Measurements from ENCODE around the gene AZIN2. TPM values are rescaled to one million over a fixed set of nuclear protein-coding genes. Genes with fewer than 3 reads are reported as not detected.
"Not testable (repeated sequence)": the region's sequence is repeated elsewhere in the genome, so short reads cannot be mapped to it uniquely, and the experiment has no call there.

AZIN2 gene
- total RNA-seq, 1 experiment from 2014 or later, result 0.74 TPM

DNA sequence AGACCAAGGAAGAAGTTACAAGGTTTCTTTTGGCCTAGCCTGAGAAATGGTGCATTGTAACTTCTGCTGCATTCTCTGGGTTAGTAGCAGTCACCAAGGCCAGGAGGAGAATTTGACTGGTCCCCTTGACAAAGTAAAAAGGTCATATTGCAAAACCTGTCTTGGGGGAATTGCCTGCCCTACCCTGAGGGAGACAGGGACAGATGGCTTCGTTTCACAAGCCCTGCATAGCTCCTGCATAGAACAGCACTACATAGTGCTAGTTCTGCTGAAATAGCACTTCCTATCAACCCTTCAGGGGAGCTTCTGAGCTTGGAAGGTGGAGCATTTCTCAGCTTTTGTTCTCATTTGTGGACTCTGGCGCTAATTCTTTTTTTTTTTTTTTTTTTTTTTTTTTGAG is 23.9 kb upstream of the AZIN2 start:
- DNase-seq (ENCODE audit: low spot score), result no peak

DNA sequence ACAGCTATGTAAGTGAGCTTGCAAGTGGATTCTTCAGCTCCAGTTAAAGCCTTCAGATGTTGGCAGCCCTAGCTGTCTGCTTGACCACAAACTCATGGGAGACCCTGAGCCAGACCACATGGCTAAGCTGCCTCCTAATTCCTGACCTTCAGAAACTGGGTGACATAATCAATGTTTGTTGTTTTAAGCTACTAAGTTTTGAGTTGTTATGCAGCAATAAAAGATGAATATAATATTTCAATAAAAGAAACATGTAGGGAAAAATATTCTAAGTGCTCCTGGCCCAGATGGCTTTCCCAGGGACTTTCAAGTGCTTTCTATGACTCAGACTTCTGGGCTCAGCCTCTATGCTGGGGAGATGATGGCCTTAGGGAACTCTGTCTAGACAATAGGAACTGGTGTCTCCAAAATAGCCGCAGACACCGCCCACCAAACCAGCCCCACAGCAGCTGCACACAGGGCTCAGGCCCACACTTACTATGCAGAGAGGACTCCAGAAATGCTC is 20.3 kb upstream of the AZIN2 start:
- DNase-seq (ENCODE audit: low spot score), result peak; percentile 80

DNA sequence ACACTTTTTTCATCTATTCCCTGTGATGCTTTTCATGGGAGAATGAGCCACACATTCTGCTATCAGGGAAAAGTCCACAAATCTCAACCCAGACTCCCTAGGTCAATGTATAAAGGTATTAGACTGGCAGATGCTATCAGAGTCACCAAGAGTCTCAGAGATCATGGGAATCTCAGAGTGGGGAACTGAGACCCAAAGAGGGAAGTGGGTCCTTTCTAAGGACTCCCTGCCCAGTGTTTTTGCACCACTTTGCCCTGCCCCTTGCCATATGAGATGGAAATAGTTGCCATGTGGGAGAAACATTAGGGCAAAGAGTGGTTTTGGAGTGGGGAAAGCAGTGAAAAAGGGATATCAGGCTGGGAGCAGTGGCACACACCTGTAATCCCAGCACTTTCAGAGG is 19.1 kb upstream of the AZIN2 start:
- no peak for DNase-seq (ENCODE audit: low spot score)

DNA sequence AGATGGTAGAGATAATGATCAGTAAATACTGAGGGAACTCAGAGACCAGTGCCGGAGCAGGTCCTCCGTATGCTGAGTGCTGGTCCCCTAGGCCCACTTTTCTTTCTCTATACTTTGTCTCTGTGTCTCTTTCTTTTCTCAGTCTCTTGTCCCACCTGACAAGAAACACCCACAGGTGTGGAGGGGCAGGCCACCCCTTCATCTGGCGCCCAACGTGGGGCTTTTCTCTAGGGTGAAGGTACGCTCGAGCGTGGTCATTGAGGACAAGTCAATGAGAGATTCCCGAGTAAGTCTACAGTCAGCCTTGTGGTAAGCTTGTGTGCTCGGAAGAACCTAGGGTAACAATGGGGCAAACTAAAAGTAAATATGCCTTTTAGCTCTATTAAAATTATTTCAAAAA is 16.7 kb upstream of the AZIN2 start:
- not testable (repeated sequence) for DNase-seq (ENCODE audit: low spot score)

DNA sequence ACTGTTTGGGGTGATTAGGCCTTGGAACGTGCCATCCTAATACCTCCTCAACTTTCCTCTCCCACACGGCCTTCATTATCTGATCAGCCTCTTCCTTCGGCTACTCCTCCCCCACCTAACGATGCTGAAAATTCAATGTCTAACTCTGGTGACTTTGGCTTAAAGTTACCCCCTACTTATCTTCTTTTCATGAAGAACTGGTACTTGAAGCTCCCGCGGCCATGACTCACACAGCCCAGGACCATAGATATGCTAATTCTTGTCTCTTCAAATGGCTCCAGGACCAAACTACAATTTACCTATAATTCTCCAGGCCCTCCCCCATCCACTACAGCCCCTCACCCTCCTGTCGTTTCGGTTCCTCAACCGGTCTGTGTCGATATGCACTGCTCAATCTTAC is 15.7 kb upstream of the AZIN2 start:
- DNase-seq (ENCODE audit: low spot score), result no peak

DNA sequence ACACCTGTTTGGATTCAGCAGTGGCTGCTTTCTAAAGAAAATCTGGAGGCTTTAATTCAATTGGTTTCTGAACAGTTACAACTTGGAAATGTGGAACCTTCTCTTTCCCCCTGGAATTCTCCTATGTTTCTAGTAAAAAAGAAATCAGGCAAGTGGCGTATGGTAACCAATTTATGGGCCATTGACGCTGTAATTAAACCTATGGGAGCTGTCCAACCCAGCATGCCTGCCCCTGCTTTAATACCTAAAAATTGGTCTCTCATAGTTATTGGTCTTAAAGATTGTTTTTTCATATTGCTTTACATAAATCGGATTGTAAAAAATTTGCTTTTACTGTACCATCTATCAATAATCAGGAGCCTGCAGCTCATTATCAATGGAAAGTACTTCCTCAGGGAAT is 14.5 kb upstream of the AZIN2 start:
- not testable (repeated sequence) for DNase-seq (ENCODE audit: low spot score)

DNA sequence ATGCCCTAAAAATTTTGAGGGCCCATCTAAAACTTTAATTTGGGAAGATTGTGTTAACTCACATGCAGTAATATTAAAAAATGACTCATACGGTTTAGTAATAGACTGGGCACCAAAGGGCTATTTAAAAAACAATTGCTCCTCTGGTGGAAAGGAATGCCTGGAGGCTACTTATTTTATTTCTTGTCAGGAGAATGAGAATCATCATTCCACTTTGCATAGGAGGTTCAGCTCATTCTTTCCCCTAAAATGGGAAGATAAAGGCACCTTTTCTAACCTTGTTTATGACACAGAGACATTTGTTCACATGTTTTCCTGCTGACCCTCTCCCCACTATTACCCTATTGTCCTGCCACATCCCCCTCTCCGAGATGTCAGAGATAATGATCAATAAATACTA is 12.8 kb upstream of the AZIN2 start:
- not testable (repeated sequence) for DNase-seq (ENCODE audit: low spot score)

DNA sequence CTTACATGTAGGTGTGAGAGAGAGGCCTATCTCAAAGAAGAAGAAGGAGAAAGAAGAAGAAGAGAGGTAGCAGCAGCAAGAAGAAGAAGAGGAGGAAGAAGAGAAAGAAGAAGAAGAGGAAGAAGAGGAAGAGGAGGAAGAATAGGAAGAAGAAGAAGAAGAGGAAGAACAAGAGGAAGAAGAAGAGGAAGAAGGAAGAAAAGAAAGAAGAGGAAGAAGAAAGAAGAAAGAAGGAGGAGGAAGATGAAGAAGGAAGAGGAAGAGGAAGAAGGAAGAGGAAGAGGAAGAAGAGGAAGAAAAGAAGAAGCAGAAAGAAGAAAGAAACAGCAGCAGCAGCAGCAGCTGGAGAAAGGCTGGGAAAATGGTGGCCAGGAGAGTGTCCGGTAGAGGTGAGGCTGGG is 10.3 kb upstream of the AZIN2 start:
- no peak for DNase-seq (ENCODE audit: low spot score)

DNA sequence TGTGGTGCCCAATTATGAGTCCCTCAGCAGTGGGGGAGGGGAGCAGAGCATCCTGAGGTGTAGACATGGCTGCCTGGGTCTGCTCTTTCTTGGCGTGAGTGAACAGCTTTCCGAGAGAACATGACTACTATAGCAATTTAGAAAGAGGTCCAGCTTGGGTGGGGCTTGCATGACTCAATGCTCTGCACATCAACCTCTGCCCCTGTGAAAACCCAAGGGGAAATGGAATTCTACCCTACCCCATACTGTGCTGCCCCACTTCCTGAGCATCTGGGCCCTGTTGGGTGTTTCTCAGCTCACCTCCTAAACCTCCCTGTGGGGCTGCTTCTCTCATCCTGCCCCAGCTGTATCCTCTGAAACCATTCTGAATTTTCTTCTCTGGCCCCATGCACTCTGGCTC is 8.2 kb upstream of the AZIN2 start:
- DNase-seq (ENCODE audit: low spot score), result no peak

DNA sequence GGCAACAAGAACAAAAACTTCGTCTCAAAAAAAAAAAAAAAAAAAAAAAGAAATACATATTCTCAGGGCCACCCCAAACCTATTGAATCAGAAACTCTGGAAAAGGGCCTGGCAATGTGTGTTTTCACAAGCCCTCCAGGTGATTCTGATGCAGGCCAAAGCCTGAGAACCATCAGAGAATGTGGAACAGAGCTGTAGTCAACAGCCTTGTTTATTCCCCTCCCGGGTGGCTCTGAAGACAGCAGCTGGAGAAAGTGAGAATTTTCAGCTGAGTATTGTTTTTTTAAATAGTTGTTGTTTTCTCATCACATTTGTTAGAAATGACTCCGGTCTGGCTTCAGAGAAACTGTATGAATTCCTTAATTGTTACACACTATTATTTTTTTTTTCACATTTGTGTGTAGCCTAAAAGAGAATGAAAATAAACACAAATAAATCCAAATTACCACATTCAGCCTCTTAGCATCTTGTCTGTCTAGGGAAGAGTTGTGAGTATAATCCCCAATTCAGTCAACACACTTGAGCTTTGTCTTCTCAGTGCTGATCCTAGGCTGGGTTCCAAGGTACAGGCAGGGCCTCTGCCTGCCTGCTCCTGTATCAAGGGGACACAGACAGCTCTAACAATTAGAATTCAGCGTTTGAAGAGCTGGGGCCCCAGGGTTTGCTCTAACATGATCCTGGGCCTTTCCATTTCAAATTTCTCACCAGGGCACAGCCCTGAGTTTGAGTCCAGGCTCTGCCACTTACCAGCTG is 6.6 kb upstream of the AZIN2 start:
- no peak for DNase-seq (ENCODE audit: low spot score)

DNA sequence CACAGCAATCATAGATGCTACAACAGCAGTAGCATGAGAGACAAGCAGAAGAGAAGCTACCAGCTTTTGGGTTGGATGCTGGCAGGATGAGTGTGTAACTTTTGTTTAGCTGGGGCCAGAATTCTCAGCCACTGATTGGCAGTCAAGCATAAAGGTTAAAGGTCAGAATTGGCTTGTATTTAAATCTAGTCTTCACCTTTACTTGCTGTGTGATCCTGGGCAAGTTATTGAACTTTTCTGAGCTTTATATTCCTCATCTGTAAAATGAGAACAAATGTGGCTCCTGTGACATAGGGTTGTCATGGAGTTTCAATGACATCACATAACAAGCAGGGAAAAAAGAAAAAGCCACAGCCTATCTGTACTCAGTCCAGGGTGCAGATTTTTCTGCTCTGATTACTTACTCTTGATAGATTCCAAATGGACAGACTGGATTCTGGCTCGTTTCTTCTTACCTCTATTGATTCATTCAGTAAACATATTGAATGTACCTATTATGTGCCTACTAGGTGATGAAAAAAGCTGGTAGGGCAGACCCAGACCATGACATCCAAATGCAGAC is 2.8 kb upstream of the AZIN2 start:
- no peak for DNase-seq (ENCODE audit: low spot score)

DNA sequence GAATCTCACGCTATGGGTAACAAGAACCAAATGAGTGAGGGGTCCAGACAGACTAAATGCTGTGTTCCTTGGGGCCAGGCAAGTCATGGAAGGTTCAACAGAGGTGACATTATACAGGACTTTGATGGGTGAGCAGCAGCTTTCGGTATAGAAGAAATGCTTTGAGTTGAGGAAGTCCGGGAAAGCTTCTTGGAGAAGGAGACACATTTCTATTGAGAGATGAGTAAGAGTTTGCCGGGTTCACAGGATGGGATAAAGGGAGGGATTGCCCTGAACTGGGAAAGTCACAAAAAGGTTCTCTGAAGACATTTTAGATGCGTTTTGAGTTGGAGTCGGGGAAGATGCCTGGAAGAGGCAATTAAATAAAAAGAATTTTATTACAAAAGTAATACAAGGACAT is 580 bp upstream of the AZIN2 start:
- DNase-seq (ENCODE audit: low spot score), result no peak

DNA sequence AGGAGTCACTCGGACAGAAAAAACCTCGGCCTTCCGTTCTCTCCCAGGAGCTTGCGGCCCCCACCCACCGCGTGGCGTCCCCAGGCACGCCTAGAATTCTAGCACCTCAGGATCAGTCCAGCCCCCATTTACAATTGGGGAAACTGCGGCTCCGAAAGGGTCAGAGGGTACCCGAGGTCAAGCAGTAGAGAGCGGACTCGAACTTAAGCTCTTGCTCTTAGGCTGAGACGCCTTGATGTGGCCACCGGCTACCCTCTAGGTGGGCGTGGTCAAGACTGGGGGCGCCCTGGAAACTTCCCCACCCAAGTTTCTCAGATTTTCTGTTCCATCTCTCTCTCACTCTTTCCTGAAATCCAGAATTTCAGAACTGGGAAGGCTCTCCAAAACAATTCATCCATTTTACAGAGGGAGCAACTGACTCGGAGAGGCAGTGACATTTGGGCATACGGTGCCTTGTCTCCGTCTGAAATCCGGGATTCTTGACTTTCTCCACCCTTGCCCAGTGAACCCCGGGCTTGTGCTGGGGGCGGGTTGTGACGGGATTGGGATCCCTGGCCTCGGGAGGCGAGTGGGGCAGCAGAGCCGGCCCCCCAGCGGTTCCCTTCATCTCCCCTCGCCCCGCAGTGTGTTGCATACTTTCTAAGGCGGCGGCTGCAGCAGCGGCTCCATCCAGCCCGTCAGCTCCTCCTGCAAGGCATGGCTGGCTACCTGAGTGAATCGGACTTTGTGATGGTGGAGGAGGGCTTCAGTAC is 777 bp downstream of the AZIN2 start:
- no peak for DNase-seq (ENCODE audit: low spot score)

DNA sequence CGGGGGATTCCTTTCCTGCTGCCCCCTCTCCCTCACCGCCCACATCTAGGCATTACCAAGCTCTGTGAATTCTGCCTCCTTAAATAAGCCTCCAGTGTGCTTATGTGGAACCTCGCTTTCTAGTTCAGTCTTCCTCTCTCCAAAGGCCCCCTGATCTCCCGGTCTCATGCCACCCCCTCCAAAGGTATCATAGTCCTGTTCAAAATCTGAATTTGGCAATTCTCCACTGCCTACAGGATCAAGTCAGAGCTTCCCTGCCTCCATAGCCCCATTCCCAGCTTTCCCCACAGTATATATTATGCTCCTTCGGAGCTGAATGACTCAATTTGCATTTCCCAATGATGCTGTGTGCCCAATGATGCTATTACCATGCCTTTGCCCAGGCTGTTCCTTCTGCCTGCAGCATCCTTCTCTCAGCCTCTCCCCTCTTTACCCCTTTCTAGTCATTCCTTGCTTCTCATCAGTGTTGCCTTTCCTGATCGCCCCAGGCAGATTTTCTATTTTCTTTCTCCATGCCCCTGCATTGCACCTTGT is 1.7 kb downstream of the AZIN2 start:
- DNase-seq (ENCODE audit: low spot score), result no peak

DNA sequence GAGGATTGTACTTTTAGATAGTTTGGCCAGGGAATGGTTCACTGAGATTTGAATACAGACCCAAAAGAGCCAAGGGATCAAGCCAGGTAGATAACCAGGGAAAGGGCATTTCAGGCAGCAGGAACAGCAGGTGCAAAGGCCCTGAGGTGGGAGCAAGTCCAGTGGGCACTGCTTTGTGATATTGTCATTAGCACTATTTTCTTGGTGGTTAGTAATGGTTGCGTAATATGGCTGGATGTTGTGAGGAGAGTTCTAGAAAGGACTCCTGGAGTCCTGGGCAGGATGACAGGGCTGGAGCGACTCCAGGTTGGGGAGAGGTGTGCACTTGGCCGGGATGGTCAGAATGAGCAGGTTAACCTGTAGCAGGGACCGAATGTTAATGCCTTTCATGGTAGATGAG is 4.4 kb downstream of the AZIN2 start:
- no peak for DNase-seq (ENCODE audit: low spot score)

DNA sequence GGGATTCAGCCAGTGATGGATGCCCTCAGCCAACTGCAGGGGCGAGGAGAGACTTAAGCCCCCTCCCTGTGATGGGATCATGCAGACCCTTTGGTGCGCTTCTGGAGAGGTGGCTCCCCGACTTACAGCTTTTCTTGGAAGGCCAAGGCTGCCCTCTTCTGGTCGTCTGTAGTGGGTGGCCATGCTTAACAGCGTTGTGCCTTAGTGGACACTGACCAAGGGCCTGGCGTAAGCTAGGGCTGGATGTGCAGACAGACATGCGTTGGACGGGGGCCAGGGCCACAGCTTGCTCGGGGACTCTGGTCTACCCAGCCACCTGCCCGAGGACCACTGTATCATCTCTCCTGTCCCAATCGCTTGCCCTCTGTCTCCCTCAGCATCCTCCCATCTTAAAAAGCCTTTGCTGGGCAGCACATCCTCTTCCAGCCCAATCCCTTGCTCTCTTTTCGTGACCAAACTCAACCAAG is 5.5 kb downstream of the AZIN2 start:
- DNase-seq (ENCODE audit: low spot score), result peak; percentile 51

DNA sequence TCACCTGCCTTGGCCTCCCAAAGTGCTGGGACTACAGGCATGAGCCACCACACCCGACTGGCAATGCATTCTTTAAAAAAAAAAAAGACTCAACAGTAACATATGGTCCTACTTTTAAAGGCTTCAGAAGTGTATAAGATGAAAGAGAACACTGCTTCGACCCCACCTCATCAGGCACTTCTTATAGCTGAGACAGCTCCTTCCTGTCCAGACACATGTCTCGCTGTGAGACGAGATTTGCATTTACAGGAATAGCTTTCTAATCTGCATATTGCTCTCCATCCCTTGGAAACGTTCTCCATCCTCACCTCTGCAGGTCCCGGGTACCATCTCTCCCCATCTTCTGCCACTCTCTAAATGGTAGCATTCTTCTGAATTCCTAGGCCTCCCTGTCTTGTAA is 6.7 kb downstream of the AZIN2 start:
- DNase-seq (ENCODE audit: low spot score), result no peak

DNA sequence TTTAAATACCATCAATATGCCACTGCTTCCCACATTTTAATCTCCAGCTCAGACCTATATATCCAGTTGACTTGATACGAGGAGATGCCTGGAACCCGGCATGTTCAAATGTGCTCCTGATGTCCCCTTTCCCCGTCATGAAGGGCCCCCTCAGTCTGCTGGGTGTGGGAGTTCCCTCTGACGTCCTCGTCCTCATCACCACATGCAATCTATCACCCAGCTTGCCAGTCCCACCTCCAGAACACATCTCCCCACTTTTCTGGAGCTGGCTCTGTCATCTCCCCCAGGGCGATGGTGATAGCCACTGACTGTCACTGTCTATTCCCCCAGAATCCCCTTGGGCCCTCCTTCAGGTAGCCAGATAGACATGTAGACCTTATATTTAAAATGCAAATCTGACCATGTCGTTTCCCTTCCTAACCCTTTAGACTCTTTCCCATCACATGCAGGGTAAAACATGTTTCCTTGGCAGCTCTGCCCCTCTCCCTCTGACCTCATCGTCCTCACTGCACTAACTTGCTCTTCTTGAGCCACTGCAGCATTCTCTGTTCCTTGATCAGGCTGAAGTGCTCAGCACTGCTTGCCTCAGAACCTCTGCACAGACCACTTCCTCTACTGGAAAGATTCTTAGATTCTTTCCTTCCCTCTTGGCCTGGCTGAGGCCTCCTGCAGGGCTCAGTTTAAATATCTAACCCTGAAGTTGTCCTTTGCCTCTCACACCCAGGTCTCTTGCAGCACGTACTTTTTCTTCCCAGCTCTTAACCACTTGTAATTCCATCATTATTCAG is 7.4 kb downstream of the AZIN2 start:
- no peak for DNase-seq (ENCODE audit: low spot score)

DNA sequence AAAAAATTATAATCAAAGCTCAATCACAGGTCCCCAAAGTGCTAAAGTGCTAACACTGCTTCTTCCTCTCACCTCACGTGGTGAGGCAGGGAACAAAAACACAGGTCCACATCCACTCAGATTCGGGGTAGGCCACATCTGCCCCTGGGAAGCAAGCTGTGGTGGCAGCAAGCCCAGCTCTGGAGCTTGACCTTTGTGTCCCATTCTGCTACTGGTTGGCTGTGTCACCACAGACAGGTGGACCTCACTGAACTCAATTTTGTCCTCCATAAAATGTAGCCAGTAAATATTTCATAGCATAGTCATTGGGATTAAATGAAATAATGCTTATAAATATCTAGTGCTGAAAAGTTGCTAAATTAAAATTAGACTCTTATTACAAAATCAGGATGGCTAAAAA is 8.5 kb downstream of the AZIN2 start:
- no peak for DNase-seq (ENCODE audit: low spot score)

DNA sequence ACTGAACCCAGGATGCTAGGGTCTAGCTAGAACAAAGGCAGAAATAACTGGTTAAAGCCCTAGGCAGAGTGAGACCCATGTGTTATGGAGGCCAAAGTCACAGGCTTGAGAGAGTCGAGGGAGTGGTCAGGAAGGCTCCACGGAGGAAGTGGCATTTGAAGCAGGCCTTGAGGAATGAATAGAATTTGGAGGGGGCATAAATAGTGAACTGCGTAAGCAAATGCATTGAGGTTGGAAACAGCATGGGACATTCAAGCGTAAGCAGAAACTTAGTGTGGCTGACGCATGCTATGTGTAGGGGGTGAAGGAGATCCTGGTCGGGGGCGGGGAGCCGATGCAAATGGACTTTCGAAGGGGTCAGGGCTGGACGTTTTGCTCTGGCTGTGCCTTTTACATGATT is 11.5 kb downstream of the AZIN2 start:
- DNase-seq (ENCODE audit: low spot score), result no peak

DNA sequence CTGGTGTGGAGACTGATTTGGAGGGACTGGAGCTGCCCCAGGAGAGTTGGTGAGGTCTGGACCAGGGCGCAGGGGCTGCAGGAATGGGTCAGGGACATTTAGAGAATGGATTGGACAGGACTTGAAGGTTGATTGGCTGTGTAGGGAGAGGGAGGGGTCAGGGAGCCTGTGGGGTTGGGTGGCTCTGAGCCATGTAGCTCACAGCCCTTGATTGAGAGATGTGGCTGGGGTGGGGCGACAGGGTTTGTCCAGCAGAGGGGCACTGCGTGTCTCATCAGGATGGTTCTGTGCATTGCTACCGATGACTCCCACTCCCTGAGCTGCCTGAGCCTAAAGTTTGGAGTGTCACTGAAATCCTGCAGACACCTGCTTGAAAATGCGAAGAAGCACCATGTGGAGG is 12.1 kb downstream of the AZIN2 start:
- DNase-seq (ENCODE audit: low spot score), result no peak

DNA sequence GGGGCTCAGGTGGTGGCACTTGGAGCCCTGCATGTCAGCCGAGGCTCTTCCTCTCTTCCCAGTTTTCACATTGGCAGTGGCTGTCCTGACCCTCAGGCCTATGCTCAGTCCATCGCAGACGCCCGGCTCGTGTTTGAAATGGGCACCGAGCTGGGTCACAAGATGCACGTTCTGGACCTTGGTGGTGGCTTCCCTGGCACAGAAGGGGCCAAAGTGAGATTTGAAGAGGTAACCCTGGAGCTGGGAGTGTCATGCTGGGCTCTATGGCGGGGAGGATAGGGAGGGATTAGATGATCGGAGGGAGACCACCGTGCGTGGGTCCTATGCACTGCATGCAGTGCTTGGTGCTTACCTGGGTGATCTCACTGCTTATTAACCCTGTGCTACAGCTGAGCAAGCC is 13.5 kb downstream of the AZIN2 start:
- DNase-seq (ENCODE audit: low spot score), result no peak
